ENCODE measurements around the gene SERPINA4. TPM values are rescaled to one million over a fixed set of nuclear protein-coding genes. Genes with fewer than 3 reads are reported as not detected.

Gene SERPINA4
- total RNA-seq, 1 experiment from 2014 or later = 0.17 TPM

- TF ChIP-seq ZNF274 (IDR thresholded peaks at IDR 0.05; ENCODE audit: low read depth, low read length) = no peak
These were observed 24.4 kb upstream of the SERPINA4 start (continued) for GRCh38 chr14:94536836-94537235.

GRCh38 chr14:94538070-94538740 lies 23.0 kb upstream of the SERPINA4 start:
- no peak for TF ChIP-seq REST (IDR thresholded peaks at IDR 0.05; ENCODE audit: low read depth)
- TF ChIP-seq YY1 (IDR thresholded peaks at IDR 0.05; ENCODE audit: extremely low read depth, insufficient replicate concordance, low read depth, low read length) = no peak
- no peak for TF ChIP-seq EZH2phosphoT487 (IDR thresholded peaks at IDR 0.05; ENCODE audit: borderline replicate concordance)
- TF ChIP-seq ZBTB33 (IDR thresholded peaks at IDR 0.05; ENCODE audit: extremely low read depth, insufficient replicate concordance, low read length) = no peak
- H3K9me2 ChIP-seq (ENCODE audit: insufficient read depth) = no peaks in the 10 kb centered on the region
- no TSS peak for BruUV-seq (replicated peaks)
- no peak for ATAC-seq
- H3K9me3 ChIP-seq (ENCODE audit: control insufficient read depth in 1 of 2, insufficient read depth in 1 of 2, low read depth in 1 of 2, low read length in 2 of 2) = no peaks in the 10 kb centered on the region
- no peaks in the 10 kb centered on the region for H3K79me2 ChIP-seq (ENCODE audit: insufficient read depth, low read length)
- no peak overlapping the region for H3K4me3 ChIP-seq (replicated peaks in 1 of 2; ENCODE audit: low read depth in 1 of 2, low read length in 2 of 2)
- H3K36me3 ChIP-seq (ENCODE audit: control insufficient read depth in 1 of 2, insufficient read depth in 2 of 2, low read length in 2 of 2) = no peaks in the 10 kb centered on the region
- H3K9ac ChIP-seq (ENCODE audit: low read length) = no peak overlapping the region
- H3K4me1 ChIP-seq (ENCODE audit: control insufficient read depth in 1 of 2, insufficient read depth in 2 of 2, low read length in 2 of 2) = peaks cover 0 to 24% of the 10 kb centered on the region in 2 experiments; a peak in 2 of 4 replicates
- ChIA-PET POLR2A (no interaction called here), CTCF (interaction anchor here (0.6 to 4.0 kb wide), 5 partner anchors 11 to 406 kb away, joined by 3 to 14 read pairs (median 4); no protein-coding TSS in a partner anchor), RAD21 (ENCODE audit: low non-redundant PET in 1 of 2, low total read pairs in 2 of 2, uncharacterized antibody in 2 of 2, unreplicated experiment in 2 of 2) (no interaction called here)
- intact Hi-C loops (cut with micrococcal nuclease) = loop anchor here (5.0 to 10.0 kb wide), 2 partner anchors 51 to 403 kb away; no protein-coding TSS in a partner anchor
- no peaks in the 10 kb centered on the region for H4K20me1 ChIP-seq (ENCODE audit: insufficient read depth)
- H2AFZ ChIP-seq (ENCODE audit: low read depth, low read length, poor library complexity, severe bottlenecking) = no peak overlapping the region
- no peak overlapping the region for H3K27ac ChIP-seq (ENCODE audit: low read depth, low read length)
- DNase-seq (ENCODE audit: low read depth, low spot score) = no peak
- no peak overlapping the region for H3K4me2 ChIP-seq (ENCODE audit: low read length)
- H3K27me3 ChIP-seq (ENCODE audit: insufficient read depth, low read length) = no peaks in the 10 kb centered on the region

Measured in HCT116 (cell line).